ENCODE measurements around the gene AKR1A1. TPM values are rescaled to one million over a fixed set of nuclear protein-coding genes. Genes with fewer than 3 reads are reported as not detected.
"Not testable (repeated sequence)": the region's sequence is repeated elsewhere in the genome, so short reads cannot be mapped to it uniquely, and the experiment has no call there.

AKR1A1 gene
- total RNA-seq, 1 donor from 2014 or later: 45.4 TPM

DNA sequence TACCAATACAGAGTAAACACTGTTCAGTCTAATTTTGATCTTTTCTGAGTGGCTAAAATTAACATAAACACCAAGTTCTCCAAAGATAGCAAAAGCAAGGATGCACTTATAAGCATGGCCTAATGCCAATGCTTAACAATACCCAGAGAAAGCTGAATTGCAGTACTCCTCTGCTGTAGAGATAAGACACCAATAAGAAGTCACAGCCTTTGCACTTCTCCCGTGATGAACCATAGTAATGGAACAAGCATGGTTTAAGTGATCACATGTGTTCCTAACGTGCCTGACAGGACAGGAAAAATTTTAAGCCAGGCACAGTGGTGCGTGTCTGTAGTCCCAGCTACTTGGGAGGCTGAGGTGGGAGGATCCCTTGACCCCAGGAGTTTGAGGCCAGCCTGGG is 34.6 kb upstream of the AKR1A1 start:
- Histone ChIP-seq H3K4me3 (no peak overlapping the region), H3K27ac (replicated peaks) (no peak overlapping the region), H3K4me1 (peaks cover 58% of the 10 kb centered on the region), H3K27me3 (ENCODE audit: low read depth) (no peaks in the 10 kb centered on the region), H3K9me3 (replicated peaks) (no peaks in the 10 kb centered on the region), H3K36me3 (peaks cover 78% of the 10 kb centered on the region)
- TF ChIP-seq, protein P1, sequence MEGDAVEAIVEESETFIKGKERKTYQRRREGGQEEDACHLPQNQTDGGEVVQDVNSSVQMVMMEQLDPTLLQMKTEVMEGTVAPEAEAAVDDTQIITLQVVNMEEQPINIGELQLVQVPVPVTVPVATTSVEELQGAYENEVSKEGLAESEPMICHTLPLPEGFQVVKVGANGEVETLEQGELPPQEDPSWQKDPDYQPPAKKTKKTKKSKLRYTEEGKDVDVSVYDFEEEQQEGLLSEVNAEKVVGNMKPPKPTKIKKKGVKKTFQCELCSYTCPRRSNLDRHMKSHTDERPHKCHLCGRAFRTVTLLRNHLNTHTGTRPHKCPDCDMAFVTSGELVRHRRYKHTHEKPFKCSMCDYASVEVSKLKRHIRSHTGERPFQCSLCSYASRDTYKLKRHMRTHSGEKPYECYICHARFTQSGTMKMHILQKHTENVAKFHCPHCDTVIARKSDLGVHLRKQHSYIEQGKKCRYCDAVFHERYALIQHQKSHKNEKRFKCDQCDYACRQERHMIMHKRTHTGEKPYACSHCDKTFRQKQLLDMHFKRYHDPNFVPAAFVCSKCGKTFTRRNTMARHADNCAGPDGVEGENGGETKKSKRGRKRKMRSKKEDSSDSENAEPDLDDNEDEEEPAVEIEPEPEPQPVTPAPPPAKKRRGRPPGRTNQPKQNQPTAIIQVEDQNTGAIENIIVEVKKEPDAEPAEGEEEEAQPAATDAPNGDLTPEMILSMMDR (IDR thresholded peaks at IDR 0.05; ENCODE audit: borderline replicate concordance): no peak
- intact Hi-C loops (cut with micrococcal nuclease): no loop called here
- DNase-seq: no peak

DNA sequence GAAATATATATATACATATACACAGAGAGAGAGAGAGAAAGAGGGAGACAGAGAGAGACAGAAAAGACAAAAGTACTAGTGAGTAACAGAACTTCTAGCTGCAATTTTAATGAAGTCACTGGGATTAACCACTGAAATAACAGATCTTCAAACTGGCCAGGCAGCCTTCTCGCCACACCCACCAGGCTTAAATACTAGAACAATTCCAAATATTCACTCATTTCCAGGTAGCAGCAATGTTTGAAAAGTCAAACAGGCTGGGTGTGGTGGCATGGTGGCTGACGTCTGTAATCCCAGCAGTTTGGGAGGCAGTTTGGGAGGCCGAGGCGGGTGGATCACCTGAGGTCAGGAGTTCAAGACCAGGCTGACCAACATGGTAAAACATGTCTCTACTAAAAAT is 34.2 kb upstream of the AKR1A1 start:
- no peaks in the 10 kb centered on the region for H3K9me3 ChIP-seq (replicated peaks)
- no peak overlapping the region for H3K4me3 ChIP-seq
- H3K27ac ChIP-seq (replicated peaks): no peak overlapping the region
- TF ChIP-seq, protein P1 (IDR thresholded peaks at IDR 0.05; ENCODE audit: borderline replicate concordance): no peak
- intact Hi-C loops (cut with micrococcal nuclease): no loop called here
- H3K36me3 ChIP-seq: peaks cover 74% of the 10 kb centered on the region
- H3K27me3 ChIP-seq (ENCODE audit: low read depth): no peaks in the 10 kb centered on the region
- peaks cover 62% of the 10 kb centered on the region for H3K4me1 ChIP-seq
- no peak for DNase-seq

DNA sequence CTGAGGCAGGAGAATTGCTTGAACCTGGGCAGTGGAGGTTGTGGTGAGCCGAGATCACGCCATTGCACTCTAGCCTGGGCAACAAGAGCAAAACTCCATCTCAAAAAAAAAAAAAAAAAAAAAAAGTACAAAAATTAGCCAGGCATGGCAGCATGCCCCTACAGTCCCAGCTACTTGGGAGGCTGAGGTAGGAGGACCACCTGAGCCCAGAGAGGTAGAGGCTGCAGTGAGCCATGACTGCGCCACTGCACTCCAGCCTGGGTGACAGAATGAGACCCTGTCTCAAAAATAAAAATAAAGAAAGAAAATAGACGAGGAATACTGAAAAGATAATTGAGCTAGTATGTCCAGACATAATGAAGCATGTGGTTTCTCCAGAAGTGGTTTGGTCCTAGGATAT is 32.3 kb upstream of the AKR1A1 start:
- peaks cover 66% of the 10 kb centered on the region for H3K4me1 ChIP-seq
- H3K4me3 ChIP-seq; H3K27ac ChIP-seq (replicated peaks); H3K9me3 ChIP-seq (replicated peaks); H3K27me3 ChIP-seq (ENCODE audit: low read depth); DNase-seq; intact Hi-C loops (cut with micrococcal nuclease): not testable (repeated sequence)
- peaks cover 55% of the 10 kb centered on the region for H3K36me3 ChIP-seq

DNA sequence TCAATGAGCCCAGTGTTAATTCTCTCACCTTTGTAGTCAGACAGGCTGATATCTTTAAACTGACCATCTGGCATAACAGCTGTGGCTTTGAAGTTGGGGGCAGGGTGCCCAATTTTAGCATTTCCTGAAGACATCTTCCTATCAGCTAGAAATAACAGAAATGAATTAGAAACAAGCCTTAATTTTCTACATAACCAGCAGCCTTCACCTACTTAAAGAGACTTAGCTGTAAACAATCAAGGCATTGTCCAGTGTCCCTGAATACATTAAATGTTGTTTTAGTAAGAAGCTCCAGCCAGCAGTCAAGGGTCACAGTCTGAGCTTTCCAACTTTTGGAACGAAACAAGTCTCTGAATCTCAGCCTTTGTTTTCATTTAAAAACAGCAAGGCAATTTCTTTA is 31.7 kb upstream of the AKR1A1 start:
- no peak for DNase-seq
- peaks cover 49% of the 10 kb centered on the region for H3K36me3 ChIP-seq
- TF ChIP-seq, protein P1 (IDR thresholded peaks at IDR 0.05; ENCODE audit: borderline replicate concordance): no peak
- peaks cover 62% of the 10 kb centered on the region for H3K4me1 ChIP-seq
- H3K9me3 ChIP-seq (replicated peaks): no peaks in the 10 kb centered on the region
- intact Hi-C loops (cut with micrococcal nuclease): no loop called here
- H3K27me3 ChIP-seq (ENCODE audit: low read depth): no peaks in the 10 kb centered on the region
- H3K27ac ChIP-seq (replicated peaks): no peak overlapping the region
- peak overlapping the region; percentile 1 for H3K4me3 ChIP-seq

DNA sequence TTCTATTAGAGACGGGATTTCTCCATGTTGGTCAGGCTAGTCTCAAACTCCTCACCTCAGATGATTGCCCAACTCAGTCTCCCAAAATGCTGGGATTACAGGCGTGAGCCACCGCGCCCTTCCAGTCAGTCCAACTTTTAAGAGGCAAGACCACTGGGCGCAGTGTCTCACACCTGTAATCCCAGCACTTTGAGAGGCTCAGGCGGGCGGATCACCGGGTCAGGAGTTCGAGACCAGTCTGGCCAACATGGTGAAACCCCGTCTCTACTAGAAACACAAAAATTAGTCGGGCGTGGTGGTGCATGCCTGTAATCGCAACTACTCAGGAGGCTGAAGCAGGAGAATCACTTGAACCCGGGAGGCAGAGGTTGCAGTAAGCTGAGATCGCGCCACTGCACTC is 30.9 kb upstream of the AKR1A1 start:
- H3K27ac ChIP-seq (replicated peaks); H3K9me3 ChIP-seq (replicated peaks); DNase-seq; H3K4me3 ChIP-seq; intact Hi-C loops (cut with micrococcal nuclease); H3K27me3 ChIP-seq (ENCODE audit: low read depth): not testable (repeated sequence)
- H3K4me1 ChIP-seq: peaks cover 58% of the 10 kb centered on the region
- H3K36me3 ChIP-seq: peaks cover 40% of the 10 kb centered on the region

DNA sequence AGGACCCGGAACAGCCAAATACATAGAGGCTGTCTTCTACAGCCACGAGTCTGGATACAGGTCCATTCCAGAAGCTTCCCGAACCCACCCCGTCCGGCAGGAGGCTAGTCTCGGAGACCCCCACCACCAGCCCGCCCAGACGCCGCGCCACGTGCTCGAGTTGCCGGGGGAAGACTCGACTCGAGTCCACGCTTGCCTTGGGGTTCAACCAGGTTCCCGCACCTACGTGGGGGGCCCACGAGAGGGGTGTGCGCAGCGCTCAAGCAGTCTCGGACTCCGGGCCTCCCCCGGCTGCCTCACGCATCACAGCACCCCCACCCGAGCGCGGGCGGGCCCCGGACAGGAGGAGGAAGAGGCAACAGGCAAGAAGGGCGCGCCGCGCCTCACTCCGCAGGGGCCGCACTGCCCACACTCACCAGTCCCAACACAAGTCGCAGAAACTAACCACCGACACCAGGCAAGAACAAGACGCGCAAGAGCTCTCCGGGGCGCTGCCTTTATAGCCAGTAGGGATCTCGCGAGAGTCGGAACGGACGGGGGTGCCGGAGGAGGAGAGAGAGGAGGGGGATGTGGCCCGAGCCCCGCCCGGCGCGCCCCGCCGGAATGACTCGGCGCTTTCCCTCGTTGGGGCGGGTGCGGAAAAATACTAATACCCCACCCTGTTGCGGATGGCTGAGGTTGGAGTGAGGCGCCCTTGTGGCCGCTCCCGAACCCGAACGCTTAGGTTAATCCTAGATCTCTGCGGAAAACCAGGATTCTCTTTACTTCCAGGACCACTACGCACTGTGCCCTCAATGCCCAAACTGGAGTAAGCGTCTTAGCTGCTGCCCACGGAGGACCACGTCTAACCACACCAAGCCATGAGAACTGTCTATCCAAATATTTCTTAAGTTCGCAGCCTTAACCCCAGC is 29.0 kb upstream of the AKR1A1 start, which contains the start of gene PRDX1:
Gene PRDX1 (minus strand): TSS at position 472 of the 911 bp plus-strand sequence. CDS start 2,841 bp downstream, outside the sequence.
- peaks cover 45% of the 10 kb centered on the region for H3K4me1 ChIP-seq
- peak within 1 kb of the TSS; percentile 99 for H3K4me3 ChIP-seq
- H3K36me3 ChIP-seq: peaks cover 23% of the 10 kb centered on the region
- DNase-seq: peak; percentile 97
- TF ChIP-seq, protein P1 (IDR thresholded peaks at IDR 0.05; ENCODE audit: borderline replicate concordance): no peak
- H3K27ac ChIP-seq (replicated peaks): peak within 1 kb of the TSS; percentile 97
- intact Hi-C loops (cut with micrococcal nuclease): no loop called here
- H3K9me3 ChIP-seq (replicated peaks): no peaks in the 10 kb centered on the region
- no peaks in the 10 kb centered on the region for H3K27me3 ChIP-seq (ENCODE audit: low read depth)
